ENCODE data around the gene GLG1.

- TF ChIP-seq CEBPB (IDR thresholded peaks at IDR 0.05): no peak
- no peak for TF ChIP-seq MYC (IDR thresholded peaks at IDR 0.05; ENCODE audit: borderline replicate concordance, low read length)
- TF ChIP-seq REST (IDR thresholded peaks at IDR 0.05): no peak
- TF ChIP-seq CTCF (IDR thresholded peaks at IDR 0.05): no peak
- TF ChIP-seq RCOR1 (IDR thresholded peaks at IDR 0.05; ENCODE audit: low read depth, low read length): no peak
These were observed 23.9 kb downstream of the GLG1 start for GRCh38 chr16:74582970-74583369.

Measured in A549 (cell line).